Lung (tissue), 12 donors: ENCODE data around the gene TMSB10. TPM values are rescaled to one million over a fixed set of nuclear protein-coding genes. Genes with fewer than 3 reads are reported as not detected.

Experiments
- ATAC-seq: fragments of 200-7000 bp; cut with Tn5 transposase; one replicate; pipeline ENCODE4 v1.9.1; 2020; ENCODE audit warnings: moderate number of reproducible peaks; ENCODE audit not compliant: insufficient read depth, low FRiP score
- DNase-seq, 3 donors: peaks; one replicate each; pipeline ENCODE4 v3.0.0-alpha.2; 2013 to 2017
- H3K27ac ChIP-seq, 2 donors: one replicate each; pipeline ENCODE4 v1.5.1; 2013; ENCODE audit warnings: mild to moderate bottlenecking in 2 of 2, moderate library complexity in 2 of 2, control low read depth in 1 of 2, inconsistent platforms in 1 of 2, low read depth in 1 of 2, low read length in 1 of 2
- H3K27me3 ChIP-seq, 3 donors: one replicate each; pipeline ENCODE4 v1.5.1; 2013; ENCODE audit warnings: low read length in 2 of 3; ENCODE audit not compliant: control insufficient read depth in 3 of 3, insufficient read depth in 3 of 3
- H3K36me3 ChIP-seq, 4 donors: one replicate each; pipeline ENCODE4 v1.5.1; 2013; ENCODE audit warnings: low read length in 4 of 4, mild to moderate bottlenecking in 1 of 4, moderate library complexity in 1 of 4; ENCODE audit not compliant: control insufficient read depth in 4 of 4, insufficient read depth in 4 of 4
- H3K4me1 ChIP-seq, 5 donors: one replicate each; pipeline ENCODE4 v1.5.1; 2013; ENCODE audit warnings: low read length in 5 of 5, mild to moderate bottlenecking in 2 of 5, moderate library complexity in 1 of 5; ENCODE audit not compliant: control insufficient read depth in 5 of 5, insufficient read depth in 5 of 5
- H3K4me3 ChIP-seq: one replicate; pipeline ENCODE4 v1.5.1; 2013; ENCODE audit warnings: mild to moderate bottlenecking, control low read depth, moderate library complexity
- H3K9ac ChIP-seq, 2 donors: one replicate each; pipeline ENCODE4 v1.5.1; 2013; ENCODE audit warnings: low read length in 2 of 2, control low read depth in 1 of 2; ENCODE audit not compliant: insufficient read depth in 1 of 2
- H3K9me3 ChIP-seq, 4 donors: one replicate each; pipeline ENCODE4 v1.5.1; 2013; ENCODE audit warnings: low read length in 3 of 4, mild to moderate bottlenecking in 1 of 4, moderate library complexity in 1 of 4; ENCODE audit not compliant: control insufficient read depth in 4 of 4, insufficient read depth in 3 of 4
- CTCF ChIP-seq: IDR thresholded peaks from 2 replicates; pipeline ENCODE4 v1.5.1; 2012; ENCODE audit warnings: mild to moderate bottlenecking; ENCODE audit errors: control extremely low read depth, extremely low read depth
- WGBS, 2 donors: extraction: QIAGEN DNeasy Blood & Tissue Kit; methylation state at CpG; one replicate each; pipeline ENCODE4 v1.1.7; 2013; 5-methylcytosine and 5-hydroxymethylcytosine counted together
- polyA plus RNA-seq, 2 donors: library from polyadenylated mRNA; stranded (reverse); fragments of 200-250 nt; gene quantifications; one replicate each; pipeline ENCODE4 v1.2.1, GENCODE V29; 2013
- total RNA-seq, 2 donors: library from RNA; depleted of rRNA in 1 of 2; stranded (reverse); fragments of >200 nt in 1 of 2; gene quantifications; one replicate each; pipeline ENCODE4 v1.2.1, GENCODE V29; 2014 to 2021
- donor health status: control.
- donor health status: control.
- donor health status: Bipolar disorder and iron deficiency.
- donor health status: healthy.
- donor health status: DM: yes; HTN: yes; CAD: no.

TMSB10 gene
- total and polyA plus RNA-seq, 4 donors = 1,849 to 6,202 (median 2,498) TPM

- Histone ChIP-seq H3K9me3 (peaks cover 0 to 3% (median 0%) of the 10 kb centered on the region in 4 donors), H3K4me3 (peak within 1 kb of the TSS; percentile 38), H3K27ac (no peak within 1 kb of the TSS), H3K9ac (peak within 1 kb of the TSS; percentile 49 to 50), H3K4me1 (peaks cover 4 to 23% (median 6%) of the 10 kb centered on the region in 5 donors), H3K27me3 (peaks cover 0 to 35% (median 29%) of the 10 kb centered on the region in 3 donors), H3K36me3 (no peaks in the 10 kb centered on the region)
- ATAC-seq (peak; percentile 31), DNase-seq (peak in 2 of 3 donors; percentile 36 to 41)
- no peak for TF ChIP-seq CTCF
- 1% methylated on average over 51 to 77 of the region's 77 CpGs for WGBS, 2 donors
Measured at GRCh38 chr2:84880645-84881521, 24.6 kb upstream of the TMSB10 start, which contains the start of gene TRABD2A. Gene TRABD2A (minus strand): TSS chr2:84881084. CDS start chr2:84881039, 45 bp downstream.

- ATAC-seq = peak; percentile 84
Measured at GRCh38 chr2:84881581-84882413, 23.7 kb upstream of the TMSB10 start.

GRCh38 chr2:84882414-84882738 lies 23.1 kb upstream of the TMSB10 start:
- no peak for TF ChIP-seq CTCF
- no peak overlapping the region for H3K27ac ChIP-seq
- WGBS, 2 donors = 51 to 55% methylated on average over 3 of the region's 3 CpGs
- peaks cover 0 to 3% (median 0%) of the 10 kb centered on the region in 4 donors for H3K9me3 ChIP-seq
- H3K36me3 ChIP-seq = no peaks in the 10 kb centered on the region
- no peak overlapping the region for H3K9ac ChIP-seq
- ATAC-seq (no peak), DNase-seq (no peak)
- H3K4me3 ChIP-seq = no peak overlapping the region
- H3K27me3 ChIP-seq = peaks cover 0 to 35% (median 29%) of the 10 kb centered on the region in 3 donors
- peaks cover 4 to 23% (median 6%) of the 10 kb centered on the region in 5 donors for H3K4me1 ChIP-seq

More at GRCh38 chr2:84881581-84882413, 23.7 kb upstream of the TMSB10 start:
- WGBS, 2 donors = 0 to 1% methylated on average over 29 of the region's 29 CpGs
- Histone ChIP-seq H3K4me1 (peaks cover 4 to 23% (median 6%) of the 10 kb centered on the region in 5 donors), H3K36me3 (no peaks in the 10 kb centered on the region), H3K4me3 (no peak overlapping the region), H3K9ac (peak overlapping the region in 1 of 2 donors; percentile 21), H3K9me3 (peaks cover 0 to 3% (median 0%) of the 10 kb centered on the region in 4 donors), H3K27ac (no peak overlapping the region), H3K27me3 (peaks cover 0 to 35% (median 29%) of the 10 kb centered on the region in 3 donors)
- DNase-seq = peak; percentile 86 to 89 (median 89)
- peak; percentile 79 for TF ChIP-seq CTCF
